ENCODE data around the gene GZMM.

GZMM gene

DNA sequence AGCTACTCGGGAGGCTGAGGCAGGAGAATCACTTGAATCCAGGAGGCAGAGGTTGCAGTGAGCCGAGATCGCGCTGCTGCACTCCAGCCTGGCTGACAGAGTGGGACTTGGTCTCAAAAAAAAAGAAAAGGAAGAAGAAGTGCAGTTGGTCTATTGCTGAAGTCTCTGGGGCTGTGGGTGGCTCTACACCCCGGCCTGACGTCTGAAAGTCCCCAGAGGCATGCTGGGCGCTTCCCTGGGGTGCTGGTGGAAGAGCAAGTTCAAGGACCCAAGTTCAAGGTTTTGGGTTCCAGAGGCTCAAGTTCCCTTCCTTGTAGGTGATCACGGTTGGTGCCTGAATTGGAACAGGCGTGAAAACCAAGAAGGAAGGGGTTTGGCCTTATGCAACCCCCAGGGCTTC is 49.7 kb downstream of the GZMM start:
- no peak overlapping the region for H2AFZ ChIP-seq
- H3K4me2 ChIP-seq (ENCODE audit: low read length): no peak overlapping the region
- H3K27ac ChIP-seq: no peak overlapping the region
- H3K36me3 ChIP-seq (ENCODE audit: control insufficient read depth, insufficient read depth, low read length): no peaks in the 10 kb centered on the region
- peaks cover 3% of the 10 kb centered on the region for H3K79me2 ChIP-seq
- TF ChIP-seq, protein P1, sequence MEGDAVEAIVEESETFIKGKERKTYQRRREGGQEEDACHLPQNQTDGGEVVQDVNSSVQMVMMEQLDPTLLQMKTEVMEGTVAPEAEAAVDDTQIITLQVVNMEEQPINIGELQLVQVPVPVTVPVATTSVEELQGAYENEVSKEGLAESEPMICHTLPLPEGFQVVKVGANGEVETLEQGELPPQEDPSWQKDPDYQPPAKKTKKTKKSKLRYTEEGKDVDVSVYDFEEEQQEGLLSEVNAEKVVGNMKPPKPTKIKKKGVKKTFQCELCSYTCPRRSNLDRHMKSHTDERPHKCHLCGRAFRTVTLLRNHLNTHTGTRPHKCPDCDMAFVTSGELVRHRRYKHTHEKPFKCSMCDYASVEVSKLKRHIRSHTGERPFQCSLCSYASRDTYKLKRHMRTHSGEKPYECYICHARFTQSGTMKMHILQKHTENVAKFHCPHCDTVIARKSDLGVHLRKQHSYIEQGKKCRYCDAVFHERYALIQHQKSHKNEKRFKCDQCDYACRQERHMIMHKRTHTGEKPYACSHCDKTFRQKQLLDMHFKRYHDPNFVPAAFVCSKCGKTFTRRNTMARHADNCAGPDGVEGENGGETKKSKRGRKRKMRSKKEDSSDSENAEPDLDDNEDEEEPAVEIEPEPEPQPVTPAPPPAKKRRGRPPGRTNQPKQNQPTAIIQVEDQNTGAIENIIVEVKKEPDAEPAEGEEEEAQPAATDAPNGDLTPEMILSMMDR (IDR thresholded peaks at IDR 0.05): no peak
- peaks cover 11% of the 10 kb centered on the region for H3K4me1 ChIP-seq
- H3K9ac ChIP-seq: no peak overlapping the region
- H3K4me3 ChIP-seq (ENCODE audit: low read depth, low read length): no peak overlapping the region
- no peaks in the 10 kb centered on the region for H3K27me3 ChIP-seq (ENCODE audit: control insufficient read depth, insufficient read depth, low read length)
- no peaks in the 10 kb centered on the region for H3K9me3 ChIP-seq (ENCODE audit: control insufficient read depth, low read length)

DNA sequence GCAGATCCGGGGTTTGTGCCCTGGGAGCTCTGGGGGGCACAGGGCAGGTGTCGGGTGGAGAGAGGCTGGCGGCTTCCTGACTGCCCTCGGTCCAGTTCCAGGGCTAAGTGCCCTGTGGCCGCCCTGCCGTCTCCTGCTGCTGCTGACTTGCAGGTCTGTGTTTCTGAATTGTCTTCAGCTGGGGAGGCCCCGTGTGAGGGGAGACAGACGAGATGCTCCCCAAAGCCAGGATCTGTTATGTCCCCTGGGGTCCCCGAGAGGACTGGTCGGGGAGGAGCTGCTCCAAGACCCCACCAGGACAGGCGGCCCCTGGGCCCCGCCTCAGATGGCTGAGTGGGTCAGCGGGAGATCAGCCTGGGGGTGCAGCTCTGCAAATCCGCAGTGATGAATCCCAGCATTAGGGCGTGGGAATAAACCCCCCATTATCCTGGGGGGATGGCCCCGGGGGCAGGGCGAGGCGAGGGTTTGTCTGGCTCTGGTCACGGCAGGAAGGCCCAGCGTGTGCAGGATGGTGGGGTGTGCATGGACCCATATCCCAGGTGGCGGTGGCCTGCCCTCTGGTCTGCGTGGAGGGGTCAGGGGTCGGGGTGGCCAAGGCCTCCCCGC is 50.5 kb downstream of the GZMM start:
- no peak overlapping the region for H3K4me3 ChIP-seq (ENCODE audit: low read depth, low read length)
- TF ChIP-seq, protein P1 (IDR thresholded peaks at IDR 0.05): no peak
- no peaks in the 10 kb centered on the region for H3K36me3 ChIP-seq (ENCODE audit: control insufficient read depth, insufficient read depth, low read length)
- H3K79me2 ChIP-seq: peaks cover 3% of the 10 kb centered on the region
- peaks cover 5% of the 10 kb centered on the region for H3K4me1 ChIP-seq
- no peak overlapping the region for H3K27ac ChIP-seq
- no peak overlapping the region for H2AFZ ChIP-seq
- no peaks in the 10 kb centered on the region for H3K27me3 ChIP-seq (ENCODE audit: control insufficient read depth, insufficient read depth, low read length)
- no peak overlapping the region for H3K4me2 ChIP-seq (ENCODE audit: low read length)
- H3K9ac ChIP-seq: no peak overlapping the region
- H3K9me3 ChIP-seq (ENCODE audit: control insufficient read depth, low read length): no peaks in the 10 kb centered on the region

DNA sequence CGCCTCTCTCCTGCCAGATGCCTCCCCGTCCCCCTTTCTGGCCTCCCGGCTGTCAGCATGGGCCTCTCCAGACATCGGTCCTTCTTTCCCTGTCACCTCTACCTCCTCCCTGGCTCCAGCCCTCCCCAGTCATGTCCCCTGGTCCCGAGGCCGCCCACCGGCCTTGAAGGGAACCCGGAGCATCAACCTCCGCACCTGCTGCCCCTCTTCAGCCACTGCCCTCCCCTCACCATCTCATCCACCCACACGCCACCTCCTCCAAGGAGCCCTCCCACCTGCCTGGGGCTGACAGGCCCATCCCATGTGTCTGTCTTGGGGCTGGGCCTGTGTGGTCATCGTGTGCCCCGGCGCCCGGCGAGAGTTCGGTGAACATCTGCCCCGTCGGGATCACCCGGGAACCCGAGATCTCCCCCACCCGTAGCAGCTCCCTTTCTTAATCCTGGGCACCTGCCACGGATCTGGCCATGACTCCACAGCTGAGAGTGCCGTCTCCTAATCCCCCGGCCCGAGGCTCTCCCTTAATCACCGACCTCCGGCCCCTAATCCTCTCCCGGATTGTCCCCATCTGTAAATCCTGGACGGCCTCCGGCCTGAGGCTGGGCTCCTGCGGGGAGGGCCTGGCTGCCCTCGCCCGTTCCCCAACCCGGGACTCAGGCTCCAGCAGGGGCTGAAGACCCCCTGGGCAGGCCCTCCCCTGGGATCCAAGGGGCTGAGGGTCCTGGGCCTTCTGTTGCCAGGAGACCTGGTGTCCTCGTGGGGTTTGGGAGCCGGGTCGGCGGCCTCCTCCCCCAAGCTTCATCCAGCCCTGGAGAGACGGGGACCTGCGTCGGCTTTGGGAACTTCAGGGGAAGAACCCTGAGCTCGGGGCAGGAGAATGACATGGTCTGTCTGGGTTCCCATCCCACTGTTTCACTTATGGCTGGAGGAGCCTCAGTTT is 51.7 kb downstream of the GZMM start:
- no peaks in the 10 kb centered on the region for H3K27me3 ChIP-seq (ENCODE audit: control insufficient read depth, insufficient read depth, low read length)
- H3K9ac ChIP-seq: no peak overlapping the region
- no peak overlapping the region for H3K27ac ChIP-seq
- no peaks in the 10 kb centered on the region for H3K9me3 ChIP-seq (ENCODE audit: control insufficient read depth, low read length)
- H3K79me2 ChIP-seq: peaks cover 3% of the 10 kb centered on the region
- no peaks in the 10 kb centered on the region for H3K36me3 ChIP-seq (ENCODE audit: control insufficient read depth, insufficient read depth, low read length)
- no peak overlapping the region for H3K4me2 ChIP-seq (ENCODE audit: low read length)
- no peak overlapping the region for H3K4me3 ChIP-seq (ENCODE audit: low read depth, low read length)
- H2AFZ ChIP-seq: no peak overlapping the region
- TF ChIP-seq, protein P1 (IDR thresholded peaks at IDR 0.05): no peak
- peaks cover 5% of the 10 kb centered on the region for H3K4me1 ChIP-seq

DNA sequence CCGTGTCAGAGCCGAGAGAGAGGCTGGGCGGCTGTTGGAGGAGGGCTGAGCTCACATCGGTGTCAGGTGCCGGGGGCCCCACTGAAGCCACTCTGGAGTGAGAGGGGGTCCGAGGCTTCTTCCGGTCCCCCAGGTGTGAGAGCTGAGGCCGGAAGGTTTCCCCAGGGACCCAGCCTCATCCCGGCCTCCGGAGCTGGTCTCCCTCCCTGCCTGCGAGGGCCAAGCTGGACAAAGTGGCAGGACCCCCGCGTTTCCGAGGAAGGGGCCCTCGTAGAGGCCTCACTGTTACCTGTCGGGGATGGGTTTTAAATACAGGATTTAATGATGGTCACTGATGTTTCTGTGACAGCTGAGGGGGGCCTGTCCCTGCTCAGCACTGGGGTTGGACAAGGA is 52.4 kb downstream of the GZMM start:
- Histone ChIP-seq H3K4me3 (ENCODE audit: low read depth, low read length) (no peak overlapping the region), H3K9me3 (ENCODE audit: control insufficient read depth, low read length) (no peaks in the 10 kb centered on the region), H3K4me1 (peaks cover 4% of the 10 kb centered on the region), H2AFZ (no peak overlapping the region), H3K27ac (no peak overlapping the region), H3K36me3 (ENCODE audit: control insufficient read depth, insufficient read depth, low read length) (no peaks in the 10 kb centered on the region), H3K79me2 (peaks cover 3% of the 10 kb centered on the region), H3K9ac (no peak overlapping the region), H3K27me3 (ENCODE audit: control insufficient read depth, insufficient read depth, low read length) (no peaks in the 10 kb centered on the region), H3K4me2 (ENCODE audit: low read length) (no peak overlapping the region)
- TF ChIP-seq, protein P1 (IDR thresholded peaks at IDR 0.05): no peak

Data from parathyroid adenoma (tissue), 2 donors.